Breast epithelium (tissue), 3 donors: ENCODE data around the gene DENR.
"Not testable (repeated sequence)": the region's sequence is repeated elsewhere in the genome, so short reads cannot be mapped to it uniquely, and the experiment has no call there.

Experiments used
- POLR2A ChIP-seq: fragments of 450-650 bp; IDR thresholded peaks from one replicate; pipeline ENCODE4 v1.6.1; 2016; ENCODE audit warnings: antibody characterized with exemption, mild to moderate bottlenecking, moderate library complexity
- POLR2AphosphoS5 ChIP-seq, 3 donors: sonication (generic); formaldehyde crosslinking; IDR thresholded peaks; one replicate each; pipeline ENCODE4 v1.6.1; 2017; ENCODE audit warnings: antibody characterized with exemption in 3 of 3
- TF ChIP-seq, protein P1 (sequence below), 3 donors: fragments of 450-650 bp; IDR thresholded peaks; one replicate each; pipeline ENCODE4 v1.5.1; 2016 to 2017; ENCODE audit warnings: antibody characterized with exemption in 3 of 3, mild to moderate bottlenecking in 3 of 3, moderate library complexity in 3 of 3

DNA sequence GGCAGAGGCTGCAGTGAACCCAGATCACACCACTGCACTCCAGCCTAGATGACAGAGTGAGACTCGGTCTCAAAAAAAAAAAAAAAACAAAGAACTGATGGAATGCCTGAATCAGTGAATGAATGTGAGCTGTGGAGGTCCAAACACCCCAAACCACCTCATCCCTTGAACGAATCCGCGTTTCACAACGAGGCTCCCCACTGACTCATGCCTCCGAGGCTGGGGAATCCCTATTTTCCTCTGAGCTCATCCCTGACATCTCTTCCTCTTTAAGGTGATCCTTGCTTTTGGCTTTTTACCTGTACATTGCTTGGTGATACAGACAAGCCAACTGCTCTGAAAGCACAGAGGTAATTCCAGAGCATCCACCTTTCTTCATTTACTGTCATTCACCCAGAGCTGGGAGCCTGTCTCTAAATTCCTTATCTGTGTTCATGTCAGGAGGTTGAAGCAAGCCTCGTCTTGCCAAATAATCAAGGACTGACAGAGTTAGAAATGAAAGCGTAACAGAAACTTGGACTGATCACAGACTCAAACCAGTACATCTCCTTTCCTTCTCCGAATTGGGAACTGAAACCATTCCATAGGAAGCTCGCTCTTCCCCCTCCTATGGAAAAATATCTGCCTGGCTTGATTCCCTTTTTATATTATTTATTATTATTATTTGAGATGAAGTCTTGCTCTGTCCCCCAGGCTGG is 39.0 kb upstream of the DENR start:
- TF ChIP-seq, protein P1, sequence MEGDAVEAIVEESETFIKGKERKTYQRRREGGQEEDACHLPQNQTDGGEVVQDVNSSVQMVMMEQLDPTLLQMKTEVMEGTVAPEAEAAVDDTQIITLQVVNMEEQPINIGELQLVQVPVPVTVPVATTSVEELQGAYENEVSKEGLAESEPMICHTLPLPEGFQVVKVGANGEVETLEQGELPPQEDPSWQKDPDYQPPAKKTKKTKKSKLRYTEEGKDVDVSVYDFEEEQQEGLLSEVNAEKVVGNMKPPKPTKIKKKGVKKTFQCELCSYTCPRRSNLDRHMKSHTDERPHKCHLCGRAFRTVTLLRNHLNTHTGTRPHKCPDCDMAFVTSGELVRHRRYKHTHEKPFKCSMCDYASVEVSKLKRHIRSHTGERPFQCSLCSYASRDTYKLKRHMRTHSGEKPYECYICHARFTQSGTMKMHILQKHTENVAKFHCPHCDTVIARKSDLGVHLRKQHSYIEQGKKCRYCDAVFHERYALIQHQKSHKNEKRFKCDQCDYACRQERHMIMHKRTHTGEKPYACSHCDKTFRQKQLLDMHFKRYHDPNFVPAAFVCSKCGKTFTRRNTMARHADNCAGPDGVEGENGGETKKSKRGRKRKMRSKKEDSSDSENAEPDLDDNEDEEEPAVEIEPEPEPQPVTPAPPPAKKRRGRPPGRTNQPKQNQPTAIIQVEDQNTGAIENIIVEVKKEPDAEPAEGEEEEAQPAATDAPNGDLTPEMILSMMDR (IDR thresholded peaks at IDR 0.05) = not testable (repeated sequence)
- not testable (repeated sequence) for TF ChIP-seq POLR2A; POLR2AphosphoS5 (IDR thresholded peaks at IDR 0.05)
